ENCODE data around the gene KCNRG. TPM values are rescaled to one million over a fixed set of nuclear protein-coding genes. Genes with fewer than 3 reads are reported as not detected.

KCNRG gene
- total and polyA plus RNA-seq, 7 donors: 0.31 to 0.73 (median 0.60) TPM; not detected in 2

GRCh38 chr13:50065712-50066111 lies 50.5 kb downstream of the KCNRG start:
- ATAC-seq: no peak
- H3K4me1 ChIP-seq: peaks cover 7% of the 10 kb centered on the region
- no peak overlapping the region for H3K27ac ChIP-seq
- H3K9me3 ChIP-seq: no peaks in the 10 kb centered on the region
- no peaks in the 10 kb centered on the region for H3K27me3 ChIP-seq (ENCODE audit: insufficient read depth in 3 of 3, low read length in 2 of 3)
- no peak for DNase-seq
- 95 to 97% (median 97%) methylated on average over 1 of the region's 1 CpG for WGBS, 3 donors
- no peak overlapping the region for H3K4me3 ChIP-seq
- peaks cover 4 to 50% of the 10 kb centered on the region in 2 donors for H3K36me3 ChIP-seq (ENCODE audit: insufficient read depth in 1 of 2, low read depth in 1 of 2)
- no peak for TF ChIP-seq CTCF (IDR thresholded peaks at IDR 0.05)
- intact Hi-C loops (cut with DNase I): loop anchor here in 1 of 2 donors (5.0 kb wide), 1 partner anchor 68 kb away; the partner anchor contains the start of gene TRIM13

- TF ChIP-seq CTCF (IDR thresholded peaks at IDR 0.05): no peak
- no peak for ATAC-seq
- H3K36me3 ChIP-seq (ENCODE audit: insufficient read depth in 1 of 2, low read depth in 1 of 2): peaks cover 4 to 53% of the 10 kb centered on the region in 2 donors
- no peak for DNase-seq
- intact Hi-C loops (cut with DNase I): loop anchor here in 1 of 2 donors (5.0 kb wide), 1 partner anchor 71 kb away; the partner anchor contains the start of gene TRIM13
- no peaks in the 10 kb centered on the region for H3K27me3 ChIP-seq (ENCODE audit: insufficient read depth in 3 of 3, low read length in 2 of 3)
- no peak overlapping the region for H3K4me3 ChIP-seq
- no peak overlapping the region for H3K27ac ChIP-seq
- no peaks in the 10 kb centered on the region for H3K9me3 ChIP-seq
- H3K4me1 ChIP-seq: peaks cover 11% of the 10 kb centered on the region
Measured at GRCh38 chr13:50068508-50068907, 53.3 kb downstream of the KCNRG start.

- no peaks in the 10 kb centered on the region for H3K27me3 ChIP-seq (ENCODE audit: insufficient read depth in 3 of 3, low read length in 2 of 3)
- peaks cover 11% of the 10 kb centered on the region for H3K4me1 ChIP-seq
- ATAC-seq: no peak
- peaks cover 4 to 48% of the 10 kb centered on the region in 2 donors for H3K36me3 ChIP-seq (ENCODE audit: insufficient read depth in 1 of 2, low read depth in 1 of 2)
- intact Hi-C loops (cut with DNase I): loop anchor here in 1 of 2 donors (5.0 kb wide), 1 partner anchor 72 kb away; the partner anchor contains the start of gene TRIM13
- no peak overlapping the region for H3K27ac ChIP-seq
- no peak overlapping the region for H3K4me3 ChIP-seq
- no peaks in the 10 kb centered on the region for H3K9me3 ChIP-seq
- TF ChIP-seq CTCF (IDR thresholded peaks at IDR 0.05): no peak
- 97 to 98% (median 97%) methylated on average over 1 of the region's 1 CpG for WGBS, 3 donors
- no peak for DNase-seq
Measured at GRCh38 chr13:50069261-50069660, 54.0 kb downstream of the KCNRG start.

- no peak for ATAC-seq
Measured at GRCh38 chr13:50070186-50070585, 54.9 kb downstream of the KCNRG start.

More at GRCh38 chr13:50070186-50070585, 54.9 kb downstream of the KCNRG start:
- H3K36me3 ChIP-seq (ENCODE audit: insufficient read depth in 1 of 2, low read depth in 1 of 2): peaks cover 4 to 43% of the 10 kb centered on the region in 2 donors
- no peak for DNase-seq
- intact Hi-C loops (cut with DNase I): no loop called here
- peaks cover 20% of the 10 kb centered on the region for H3K4me1 ChIP-seq
- TF ChIP-seq CTCF (IDR thresholded peaks at IDR 0.05): no peak
- H3K27me3 ChIP-seq (ENCODE audit: insufficient read depth in 3 of 3, low read length in 2 of 3): no peaks in the 10 kb centered on the region
- H3K9me3 ChIP-seq: no peaks in the 10 kb centered on the region
- no peak overlapping the region for H3K4me3 ChIP-seq
- no peak overlapping the region for H3K27ac ChIP-seq

Other genes with a start within 250 kb of the KCNRG start
- 100 to 1,000 TPM; 127 to 157 (median 147) TPM for gene KPNA3, start 222.8 kb upstream of the KCNRG start, total RNA-seq
- gene KPNA3, start 222.8 kb upstream of the KCNRG start, polyA plus RNA-seq: 100 to 1,000 TPM in 1 of 3 donors, 10 to 100 TPM in 2; 32.3 to 114 (median 69.5) TPM
- gene SPRYD7, start 79.1 kb upstream of the KCNRG start, total RNA-seq: 10 to 100 TPM; 12.3 to 23.8 (median 17.4) TPM
- gene SPRYD7, start 79.1 kb upstream of the KCNRG start, polyA plus RNA-seq: 10 to 100 TPM in 1 of 3 donors, 1 to 10 TPM in 2; 4.7 to 16.4 (median 7.4) TPM
- gene TRIM13, start 18.4 kb upstream of the KCNRG start, total RNA-seq: 10 to 100 TPM; 14.8 to 25.9 (median 23.0) TPM
- gene TRIM13, start 18.4 kb upstream of the KCNRG start, polyA plus RNA-seq: 10 to 100 TPM; 14.7 to 20.6 (median 18.3) TPM

Measured in psoas muscle (tissue), 8 donors.